UCSD-AML1 (cell line): Measurements from ENCODE around the gene NR4A3.
A peak's percentile ranks its signal among the peaks of the same experiment; 100 is the strongest.
"Not testable (repeated sequence)": the region's sequence is repeated elsewhere in the genome, so short reads cannot be mapped to it uniquely, and the experiment has no call there.

ENCODE experiments used
- DNase-seq: peaks from one replicate; lab custom pipeline; 2025; ENCODE audit not compliant: unreplicated experiment; lab: John Stamatoyannopoulos, UW

NR4A3 gene

GRCh38 chr9:99821396-99822108, at the start of gene NR4A3:
Gene NR4A3, plus strand, starts transcription at chr9:99821885. Its CDS starts 6,158 bp downstream, at chr9:99828043.
- DNase-seq: peak; percentile 89

GRCh38 chr9:99773468-99774138, 48.1 kb upstream of the NR4A3 start:
- DNase-seq: no peak

GRCh38 chr9:99778308-99778707, 43.4 kb upstream of the NR4A3 start:
- DNase-seq: no peak

GRCh38 chr9:99778836-99779235, 42.8 kb upstream of the NR4A3 start:
- DNase-seq: no peak

- DNase-seq: no peak
These were observed 42.4 kb upstream of the NR4A3 start for GRCh38 chr9:99779277-99779676.

GRCh38 chr9:99782349-99782748, 39.3 kb upstream of the NR4A3 start:
- DNase-seq: not testable (repeated sequence)

GRCh38 chr9:99782962-99783718, 38.5 kb upstream of the NR4A3 start:
- no peak for DNase-seq

- no peak for DNase-seq
These were observed 37.9 kb upstream of the NR4A3 start for GRCh38 chr9:99783799-99784198.

GRCh38 chr9:99785010-99785590, 36.6 kb upstream of the NR4A3 start:
- no peak for DNase-seq

GRCh38 chr9:99787556-99787955, 34.1 kb upstream of the NR4A3 start:
- DNase-seq: no peak

GRCh38 chr9:99793528-99793927, 28.2 kb upstream of the NR4A3 start:
- DNase-seq: no peak

- DNase-seq: no peak
These were observed 25.5 kb upstream of the NR4A3 start for GRCh38 chr9:99796231-99796630.

GRCh38 chr9:99801775-99802174, 19.9 kb upstream of the NR4A3 start:
- no peak for DNase-seq

- no peak for DNase-seq
These were observed 18.0 kb upstream of the NR4A3 start for GRCh38 chr9:99803694-99804093.

GRCh38 chr9:99807276-99807852, 14.3 kb upstream of the NR4A3 start:
- DNase-seq: peak; percentile 38

- no peak for DNase-seq
These were observed 13.7 kb upstream of the NR4A3 start for GRCh38 chr9:99807956-99808355.

- DNase-seq: no peak
These were observed 13.2 kb upstream of the NR4A3 start for GRCh38 chr9:99808454-99808853.

GRCh38 chr9:99809586-99810319, 11.9 kb upstream of the NR4A3 start:
- DNase-seq: no peak

GRCh38 chr9:99811172-99811571, 10.5 kb upstream of the NR4A3 start:
- no peak for DNase-seq

GRCh38 chr9:99811598-99812383, 9.9 kb upstream of the NR4A3 start:
- no peak for DNase-seq
